ENCODE data around the gene SELENOF.
A peak's percentile ranks its signal among the peaks of the same experiment; 100 is the strongest.

Gene SELENOF

GRCh38 chr1:86924324-86924960 is 10.5 kb upstream of the SELENOF start:
- Histone ChIP-seq H3K9me3 (ENCODE audit: control insufficient read depth in 1 of 2, low read length in 2 of 2) (peaks cover 7 to 13% of the 10 kb centered on the region in 2 donors), H3K27me3 (ENCODE audit: control insufficient read depth in 1 of 2, insufficient read depth in 2 of 2, low read length in 2 of 2) (no peaks in the 10 kb centered on the region), H3K9ac (ENCODE audit: low read depth in 1 of 2, low read length in 2 of 2) (no peak overlapping the region), H3K4me3 (ENCODE audit: low read depth in 1 of 2, low read length in 2 of 2) (no peak overlapping the region), H3K4me1 (ENCODE audit: control insufficient read depth in 1 of 2, insufficient read depth in 2 of 2, low read length in 2 of 2) (peaks cover 8 to 18% of the 10 kb centered on the region in 2 donors), H3K36me3 (ENCODE audit: control insufficient read depth in 1 of 2, insufficient read depth in 2 of 2, low read length in 2 of 2) (no peaks in the 10 kb centered on the region), H3K27ac (ENCODE audit: low read depth, low read length) (no peak overlapping the region)

GRCh38 chr1:86922445-86922844 is 8.5 kb upstream of the SELENOF start:
- H3K9ac ChIP-seq (ENCODE audit: low read depth in 1 of 2, low read length in 2 of 2): no peak overlapping the region
- no peaks in the 10 kb centered on the region for H3K36me3 ChIP-seq (ENCODE audit: control insufficient read depth in 1 of 2, insufficient read depth in 2 of 2, low read length in 2 of 2)
- no peak overlapping the region for H3K27ac ChIP-seq (ENCODE audit: low read depth, low read length)
- H3K27me3 ChIP-seq (ENCODE audit: control insufficient read depth in 1 of 2, insufficient read depth in 2 of 2, low read length in 2 of 2): no peaks in the 10 kb centered on the region
- no peak overlapping the region for H3K4me3 ChIP-seq (ENCODE audit: low read depth in 1 of 2, low read length in 2 of 2)
- peaks cover 0 to 13% of the 10 kb centered on the region in 2 donors for H3K4me1 ChIP-seq (ENCODE audit: control insufficient read depth in 1 of 2, insufficient read depth in 2 of 2, low read length in 2 of 2)
- H3K9me3 ChIP-seq (ENCODE audit: control insufficient read depth in 1 of 2, low read length in 2 of 2): peaks cover 7 to 13% of the 10 kb centered on the region in 2 donors

GRCh38 chr1:86916752-86917151 is 2.8 kb upstream of the SELENOF start:
- Histone ChIP-seq H3K9ac (ENCODE audit: low read depth in 1 of 2, low read length in 2 of 2) (no peak overlapping the region), H3K36me3 (ENCODE audit: control insufficient read depth in 1 of 2, insufficient read depth in 2 of 2, low read length in 2 of 2) (no peaks in the 10 kb centered on the region), H3K4me3 (ENCODE audit: low read depth in 1 of 2, low read length in 2 of 2) (no peak overlapping the region), H3K27ac (ENCODE audit: low read depth, low read length) (no peak overlapping the region), H3K4me1 (ENCODE audit: control insufficient read depth in 1 of 2, insufficient read depth in 2 of 2, low read length in 2 of 2) (peaks cover 13 to 20% of the 10 kb centered on the region in 2 donors), H3K9me3 (ENCODE audit: control insufficient read depth in 1 of 2, low read length in 2 of 2) (no peaks in the 10 kb centered on the region), H3K27me3 (ENCODE audit: control insufficient read depth in 1 of 2, insufficient read depth in 2 of 2, low read length in 2 of 2) (no peaks in the 10 kb centered on the region)

GRCh38 chr1:86915737-86916235 is 1.9 kb upstream of the SELENOF start:
- Histone ChIP-seq H3K36me3 (ENCODE audit: control insufficient read depth in 1 of 2, insufficient read depth in 2 of 2, low read length in 2 of 2) (peaks cover 0 to 3% of the 10 kb centered on the region in 2 donors), H3K9ac (ENCODE audit: low read depth in 1 of 2, low read length in 2 of 2) (peak overlapping the region; percentile 43 to 82), H3K9me3 (ENCODE audit: control insufficient read depth in 1 of 2, low read length in 2 of 2) (no peaks in the 10 kb centered on the region), H3K4me1 (ENCODE audit: control insufficient read depth in 1 of 2, insufficient read depth in 2 of 2, low read length in 2 of 2) (peaks cover 18 to 21% of the 10 kb centered on the region in 2 donors), H3K4me3 (ENCODE audit: low read depth in 1 of 2, low read length in 2 of 2) (peak overlapping the region; percentile 77 to 98), H3K27me3 (ENCODE audit: control insufficient read depth in 1 of 2, insufficient read depth in 2 of 2, low read length in 2 of 2) (no peaks in the 10 kb centered on the region), H3K27ac (ENCODE audit: low read depth, low read length) (no peak overlapping the region)

- Histone ChIP-seq H3K36me3 (ENCODE audit: control insufficient read depth in 1 of 2, insufficient read depth in 2 of 2, low read length in 2 of 2) (peaks cover 0 to 3% of the 10 kb centered on the region in 2 donors), H3K27ac (ENCODE audit: low read depth, low read length) (peak overlapping the region; percentile 69), H3K4me1 (ENCODE audit: control insufficient read depth in 1 of 2, insufficient read depth in 2 of 2, low read length in 2 of 2) (peaks cover 18 to 21% of the 10 kb centered on the region in 2 donors), H3K9ac (ENCODE audit: low read depth in 1 of 2, low read length in 2 of 2) (peak overlapping the region; percentile 43 to 82), H3K27me3 (ENCODE audit: control insufficient read depth in 1 of 2, insufficient read depth in 2 of 2, low read length in 2 of 2) (no peaks in the 10 kb centered on the region), H3K9me3 (ENCODE audit: control insufficient read depth in 1 of 2, low read length in 2 of 2) (no peaks in the 10 kb centered on the region), H3K4me3 (ENCODE audit: low read depth in 1 of 2, low read length in 2 of 2) (peak overlapping the region; percentile 77 to 98)
These were observed 1.2 kb upstream of the SELENOF start for GRCh38 chr1:86914998-86915736.

- Histone ChIP-seq H3K27me3 (ENCODE audit: control insufficient read depth in 1 of 2, insufficient read depth in 2 of 2, low read length in 2 of 2) (no peaks in the 10 kb centered on the region), H3K4me1 (ENCODE audit: control insufficient read depth in 1 of 2, insufficient read depth in 2 of 2, low read length in 2 of 2) (peaks cover 18 to 21% of the 10 kb centered on the region in 2 donors), H3K4me3 (ENCODE audit: low read depth in 1 of 2, low read length in 2 of 2) (peak within 1 kb of the TSS; percentile 98), H3K9ac (ENCODE audit: low read depth in 1 of 2, low read length in 2 of 2) (peak within 1 kb of the TSS; percentile 82 to 88), H3K9me3 (ENCODE audit: control insufficient read depth in 1 of 2, low read length in 2 of 2) (no peaks in the 10 kb centered on the region), H3K27ac (ENCODE audit: low read depth, low read length) (peak within 1 kb of the TSS; percentile 94), H3K36me3 (ENCODE audit: control insufficient read depth in 1 of 2, insufficient read depth in 2 of 2, low read length in 2 of 2) (peaks cover 0 to 3% of the 10 kb centered on the region in 2 donors)
These were observed 673 bp upstream of the SELENOF start, which contains the start of gene HS2ST1 for GRCh38 chr1:86914601-86914997. Gene HS2ST1, plus strand, starts transcription at chr1:86914635.

GRCh38 chr1:86913399-86913895 is 479 bp downstream of the SELENOF start:
- no peaks in the 10 kb centered on the region for H3K27me3 ChIP-seq (ENCODE audit: control insufficient read depth in 1 of 2, insufficient read depth in 2 of 2, low read length in 2 of 2)
- H3K9ac ChIP-seq (ENCODE audit: low read depth in 1 of 2, low read length in 2 of 2): peak overlapping the region; percentile 81 to 88
- H3K9me3 ChIP-seq (ENCODE audit: control insufficient read depth in 1 of 2, low read length in 2 of 2): no peaks in the 10 kb centered on the region
- H3K27ac ChIP-seq (ENCODE audit: low read depth, low read length): peak overlapping the region; percentile 94
- H3K4me1 ChIP-seq (ENCODE audit: control insufficient read depth in 1 of 2, insufficient read depth in 2 of 2, low read length in 2 of 2): peaks cover 18 to 21% of the 10 kb centered on the region in 2 donors
- H3K4me3 ChIP-seq (ENCODE audit: low read depth in 1 of 2, low read length in 2 of 2): peak overlapping the region; percentile 81 to 98
- peaks cover 0 to 3% of the 10 kb centered on the region in 2 donors for H3K36me3 ChIP-seq (ENCODE audit: control insufficient read depth in 1 of 2, insufficient read depth in 2 of 2, low read length in 2 of 2)

GRCh38 chr1:86912281-86912900 is 1.5 kb downstream of the SELENOF start:
- Histone ChIP-seq H3K27me3 (ENCODE audit: control insufficient read depth in 1 of 2, insufficient read depth in 2 of 2, low read length in 2 of 2) (no peaks in the 10 kb centered on the region), H3K9me3 (ENCODE audit: control insufficient read depth in 1 of 2, low read length in 2 of 2) (no peaks in the 10 kb centered on the region), H3K9ac (ENCODE audit: low read depth in 1 of 2, low read length in 2 of 2) (peak overlapping the region in 1 of 2 donors; percentile 81), H3K4me3 (ENCODE audit: low read depth in 1 of 2, low read length in 2 of 2) (peak overlapping the region; percentile 81 to 98), H3K27ac (ENCODE audit: low read depth, low read length) (no peak overlapping the region), H3K36me3 (ENCODE audit: control insufficient read depth in 1 of 2, insufficient read depth in 2 of 2, low read length in 2 of 2) (peaks cover 0 to 3% of the 10 kb centered on the region in 2 donors), H3K4me1 (ENCODE audit: control insufficient read depth in 1 of 2, insufficient read depth in 2 of 2, low read length in 2 of 2) (peaks cover 18 to 21% of the 10 kb centered on the region in 2 donors)

GRCh38 chr1:86906419-86906818 is 7.5 kb downstream of the SELENOF start:
- Histone ChIP-seq H3K27ac (ENCODE audit: low read depth, low read length) (no peak overlapping the region), H3K36me3 (ENCODE audit: control insufficient read depth in 1 of 2, insufficient read depth in 2 of 2, low read length in 2 of 2) (peaks cover 7 to 12% of the 10 kb centered on the region in 2 donors), H3K4me3 (ENCODE audit: low read depth in 1 of 2, low read length in 2 of 2) (no peak overlapping the region), H3K9me3 (ENCODE audit: control insufficient read depth in 1 of 2, low read length in 2 of 2) (no peaks in the 10 kb centered on the region), H3K9ac (ENCODE audit: low read depth in 1 of 2, low read length in 2 of 2) (no peak overlapping the region), H3K27me3 (ENCODE audit: control insufficient read depth in 1 of 2, insufficient read depth in 2 of 2, low read length in 2 of 2) (no peaks in the 10 kb centered on the region), H3K4me1 (ENCODE audit: control insufficient read depth in 1 of 2, insufficient read depth in 2 of 2, low read length in 2 of 2) (peaks cover 0 to 5% of the 10 kb centered on the region in 2 donors)
